ENCODE results near the gene HTR6. TPM values are rescaled to one million over a fixed set of nuclear protein-coding genes. Genes with fewer than 3 reads are reported as not detected.

The HTR6 gene
- total RNA-seq, 4 donors from 2014 or later, result not detected

- Histone ChIP-seq H3K4me3 (no peak overlapping the region), H3K27me3 (no peaks in the 10 kb centered on the region), H3K27ac (no peak overlapping the region), H3K36me3 (no peaks in the 10 kb centered on the region), H3K4me1 (no peaks in the 10 kb centered on the region), H3K9me3 (no peaks in the 10 kb centered on the region)
- DNase-seq (no peak), ATAC-seq (no peak)
- intact Hi-C loops (cut with DNase I; ENCODE audit: low total_unique reads), result no loop called here
- TF ChIP-seq POLR2A (IDR thresholded peaks at IDR 0.05) (no peak), CTCF (IDR thresholded peaks at IDR 0.05 in 4 of 5, conservative IDR thresholded peaks at IDR 0.05 in 1 of 5) (no peak)
- in situ Hi-C loops (cut with MboI; ENCODE audit: low sequenced_read_pairs in 4 of 4), result no loop called here
Observed at GRCh38 chr1:19683351-19683750, 18.7 kb downstream of the HTR6 start.

DNA sequence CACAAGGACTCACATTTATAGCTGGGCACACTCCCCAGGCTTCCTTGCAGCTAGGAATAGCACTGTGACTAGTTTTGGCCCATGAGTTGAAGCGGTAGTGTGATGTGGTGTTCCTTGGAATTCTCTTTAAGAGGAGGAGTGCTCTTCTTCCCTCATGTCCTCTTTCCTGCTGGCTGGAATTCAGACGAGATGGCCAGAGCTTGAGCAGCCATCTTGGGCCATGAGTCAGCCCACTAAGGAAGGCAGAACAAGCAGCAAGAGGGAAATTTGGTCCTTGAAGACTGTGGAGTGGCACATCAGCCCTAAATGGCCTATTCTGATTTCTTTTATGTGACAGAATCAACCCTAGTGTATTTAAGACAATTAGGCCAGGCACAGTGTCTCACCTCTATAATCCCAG lies 20.0 kb downstream of the HTR6 start:
- no peak overlapping the region for H3K4me3 ChIP-seq
- no peaks in the 10 kb centered on the region for H3K27me3 ChIP-seq
- in situ Hi-C loops (cut with MboI; ENCODE audit: low sequenced_read_pairs in 4 of 4) (no loop called here), intact Hi-C loops (cut with DNase I; ENCODE audit: low total_unique reads) (no loop called here)
- H3K27ac ChIP-seq, result no peak overlapping the region
- no peak for TF ChIP-seq CTCF (IDR thresholded peaks at IDR 0.05 in 4 of 5, conservative IDR thresholded peaks at IDR 0.05 in 1 of 5)
- no peak for TF ChIP-seq POLR2A (IDR thresholded peaks at IDR 0.05)
- no peaks in the 10 kb centered on the region for H3K36me3 ChIP-seq
- H3K4me1 ChIP-seq, result no peaks in the 10 kb centered on the region
- no peaks in the 10 kb centered on the region for H3K9me3 ChIP-seq
- ATAC-seq (no peak), DNase-seq (no peak)

GRCh38 chr1:19685994-19686393 lies 21.3 kb downstream of the HTR6 start:
- ATAC-seq, result no peak
- Histone ChIP-seq H3K9me3 (no peaks in the 10 kb centered on the region), H3K36me3 (no peaks in the 10 kb centered on the region), H3K27ac (no peak overlapping the region), H3K27me3 (no peaks in the 10 kb centered on the region), H3K4me3 (no peak overlapping the region), H3K4me1 (no peaks in the 10 kb centered on the region)
- intact Hi-C loops (cut with DNase I; ENCODE audit: low total_unique reads), result no loop called here
- no peak for TF ChIP-seq POLR2A (IDR thresholded peaks at IDR 0.05)
- no peak for TF ChIP-seq CTCF (IDR thresholded peaks at IDR 0.05 in 4 of 5, conservative IDR thresholded peaks at IDR 0.05 in 1 of 5)
- no peak for DNase-seq
- in situ Hi-C loops (cut with MboI; ENCODE audit: low sequenced_read_pairs in 4 of 4), result no loop called here

GRCh38 chr1:19687414-19687813 lies 22.7 kb downstream of the HTR6 start:
- ATAC-seq (no peak), DNase-seq (no peak)
- no peaks in the 10 kb centered on the region for H3K36me3 ChIP-seq
- in situ Hi-C loops (cut with MboI; ENCODE audit: low sequenced_read_pairs in 4 of 4), result no loop called here
- H3K4me1 ChIP-seq, result no peaks in the 10 kb centered on the region
- intact Hi-C loops (cut with DNase I; ENCODE audit: low total_unique reads), result no loop called here
- H3K27ac ChIP-seq, result no peak overlapping the region
- H3K27me3 ChIP-seq, result no peaks in the 10 kb centered on the region
- no peaks in the 10 kb centered on the region for H3K9me3 ChIP-seq
- no peak for TF ChIP-seq CTCF (IDR thresholded peaks at IDR 0.05 in 4 of 5, conservative IDR thresholded peaks at IDR 0.05 in 1 of 5)
- H3K4me3 ChIP-seq, result no peak overlapping the region

DNA sequence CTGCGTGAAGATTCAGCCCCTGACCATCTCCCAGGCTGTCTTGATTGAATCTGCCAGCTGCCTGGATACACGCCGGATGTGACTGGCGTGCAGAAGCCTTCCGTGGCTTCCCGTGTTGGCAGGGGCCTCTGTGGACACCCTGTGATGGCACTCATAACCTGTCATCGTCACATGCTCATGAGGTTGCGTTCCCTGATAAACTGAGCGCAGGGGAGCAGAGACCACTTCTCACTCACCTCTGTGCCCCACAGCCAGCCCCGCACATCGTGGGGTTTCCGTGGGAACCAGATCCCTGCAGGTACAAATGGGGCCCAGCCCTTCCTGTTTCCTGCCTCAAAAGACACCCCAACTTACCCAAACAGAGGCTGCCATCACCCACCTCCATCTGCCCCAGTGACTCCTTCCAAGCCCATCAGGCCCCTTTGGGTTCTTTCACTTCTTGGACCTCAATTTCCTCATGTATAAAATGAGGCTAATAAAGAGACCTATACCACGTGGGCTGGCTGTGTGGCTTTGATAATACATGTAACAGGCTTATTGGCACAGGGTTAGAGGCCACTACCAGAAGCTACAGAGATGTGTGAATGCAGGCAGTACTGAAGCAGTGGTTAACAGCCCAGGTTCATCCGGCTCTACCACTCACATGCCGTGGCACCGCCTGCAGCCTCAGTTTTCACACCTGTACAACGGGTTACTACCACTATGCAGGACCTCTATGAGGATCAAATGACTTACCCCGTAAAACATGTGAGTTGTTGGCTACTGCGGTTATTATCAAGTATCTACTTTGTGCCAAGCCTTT lies 23.6 kb downstream of the HTR6 start:
- no peaks in the 10 kb centered on the region for H3K27me3 ChIP-seq
- H3K9me3 ChIP-seq, result no peaks in the 10 kb centered on the region
- TF ChIP-seq POLR2A (IDR thresholded peaks at IDR 0.05) (no peak), CTCF (IDR thresholded peaks at IDR 0.05 in 4 of 5, conservative IDR thresholded peaks at IDR 0.05 in 1 of 5) (no peak)
- DNase-seq, result no peak
- no peaks in the 10 kb centered on the region for H3K4me1 ChIP-seq
- no peak overlapping the region for H3K4me3 ChIP-seq
- ATAC-seq, result no peak
- no peak overlapping the region for H3K27ac ChIP-seq
- in situ Hi-C loops (cut with MboI; ENCODE audit: low sequenced_read_pairs in 4 of 4) (no loop called here), intact Hi-C loops (cut with DNase I; ENCODE audit: low total_unique reads) (no loop called here)
- H3K36me3 ChIP-seq, result no peaks in the 10 kb centered on the region

All from gastrocnemius medialis (tissue), 4 donors.